PC-9 (cell line): ENCODE measurements around the gene FOS. TPM values are rescaled to one million over a fixed set of nuclear protein-coding genes. Genes with fewer than 3 reads are reported as not detected.

ENCODE experiments used
- BruUV-seq: library from RNA; stranded (reverse); fragments of 400-500 nt; replicated peaks from 2 replicates; lab custom pipeline; 2021; lab: Mats Ljungman, UMichigan
- CTCF ChIA-PET: fragments of 300-600 bp; sonication (Branson Sonifier 250); formaldehyde crosslinking; loops from one replicate; lab custom pipeline; 2022; ENCODE audit warnings: antibody characterized with exemption; lab: Charles Lee
- POLR2A ChIA-PET: fragments of 300-600 bp; sonication (Branson Sonifier 250); formaldehyde crosslinking; loops from one replicate; lab custom pipeline; 2022; ENCODE audit warnings: antibody characterized with exemption; ENCODE audit not compliant: unreplicated experiment; lab: Charles Lee
- DNase-seq, 2 experiments: peaks; one replicate each; pipeline versions ENCODE4 v3.0.0 to v3.0.0-alpha.2; 2015 to 2022; ENCODE audit warnings: mixed read lengths in 1 of 2
- H2AFZ ChIP-seq: fragments of 200-600 bp; sonication (generic); 2 replicates; pipeline ENCODE4 v1.8.1; 2017; ENCODE audit warnings: antibody characterized with exemption
- H3F3A ChIP-seq: fragments of 200-600 bp; sonication (generic); 2 replicates; pipeline ENCODE4 v1.8.1; 2017; ENCODE audit warnings: antibody characterized with exemption, mild to moderate bottlenecking, low read depth; ENCODE audit not compliant: insufficient read depth
- H3K27ac ChIP-seq: fragments of 200-600 bp; sonication (generic); 2 replicates; pipeline ENCODE4 v1.6.1; 2016; ENCODE audit warnings: mixed run types
- H3K27me3 ChIP-seq: fragments of 200-600 bp; sonication (generic); 2 replicates; pipeline ENCODE4 v1.6.1; 2016; ENCODE audit warnings: low read depth, mixed run types; ENCODE audit not compliant: insufficient read depth
- H3K36me3 ChIP-seq: fragments of 200-600 bp; sonication (generic); 2 replicates; pipeline ENCODE4 v1.6.1; 2016; ENCODE audit warnings: low read depth, mixed run types
- H3K4me1 ChIP-seq: fragments of 200-600 bp; sonication (generic); replicated peaks from 2 replicates; pipeline ENCODE4 v1.6.1; 2016; ENCODE audit warnings: mixed run types; ENCODE audit not compliant: insufficient read depth
- H3K4me2 ChIP-seq: fragments of 200-600 bp; sonication (generic); 2 replicates; pipeline ENCODE4 v1.6.1; 2017; ENCODE audit warnings: mixed run types
- H3K4me3 ChIP-seq: fragments of 200-600 bp; sonication (generic); 2 replicates; pipeline ENCODE4 v1.6.1; 2016; ENCODE audit warnings: mixed run types
- H3K79me2 ChIP-seq: fragments of 200-600 bp; sonication (generic); 2 replicates; pipeline ENCODE4 v1.6.1; 2017; ENCODE audit warnings: low read depth, mixed run types
- H3K9me2 ChIP-seq: fragments of 200-600 bp; sonication (generic); 2 replicates; pipeline ENCODE4 v1.8.1; 2017; ENCODE audit warnings: mild to moderate bottlenecking; ENCODE audit not compliant: insufficient read depth
- H3K9me3 ChIP-seq: fragments of 200-600 bp; sonication (generic); 2 replicates; pipeline ENCODE4 v1.8.1; 2016; ENCODE audit warnings: low read depth; ENCODE audit not compliant: insufficient read depth
- H4K20me1 ChIP-seq: fragments of 200-600 bp; sonication (generic); 2 replicates; pipeline ENCODE4 v1.8.1; 2017; ENCODE audit not compliant: insufficient read depth
- EZH2 ChIP-seq: fragments of 200-600 bp; sonication (generic); IDR thresholded peaks from 2 replicates; pipeline ENCODE4 v1.8.0; 2017; ENCODE audit warnings: antibody characterized with exemption, low read depth
- intact Hi-C: fragments of 100-400 bp; cut with micrococcal nuclease; formaldehyde crosslinking; loops from one replicate; pipeline ENCODE4 v1.10.0; 2022; ENCODE audit not compliant: unreplicated experiment
- total RNA-seq: library from RNA; stranded (reverse); gene quantifications from 2 replicates; pipeline ENCODE4 v1.2.3, GENCODE V29; 2021
- TF ChIP-seq, protein P1 (sequence below): fragments of 200-600 bp; sonication (generic); conservative IDR thresholded peaks from 2 replicates; pipeline ENCODE4 v1.6.1; 2017; ENCODE audit warnings: mixed run types, antibody characterized with exemption, mild to moderate bottlenecking, moderate library complexity

Gene FOS
- total RNA-seq, 1 experiment from 2014 or later: 84.6 TPM

DNA sequence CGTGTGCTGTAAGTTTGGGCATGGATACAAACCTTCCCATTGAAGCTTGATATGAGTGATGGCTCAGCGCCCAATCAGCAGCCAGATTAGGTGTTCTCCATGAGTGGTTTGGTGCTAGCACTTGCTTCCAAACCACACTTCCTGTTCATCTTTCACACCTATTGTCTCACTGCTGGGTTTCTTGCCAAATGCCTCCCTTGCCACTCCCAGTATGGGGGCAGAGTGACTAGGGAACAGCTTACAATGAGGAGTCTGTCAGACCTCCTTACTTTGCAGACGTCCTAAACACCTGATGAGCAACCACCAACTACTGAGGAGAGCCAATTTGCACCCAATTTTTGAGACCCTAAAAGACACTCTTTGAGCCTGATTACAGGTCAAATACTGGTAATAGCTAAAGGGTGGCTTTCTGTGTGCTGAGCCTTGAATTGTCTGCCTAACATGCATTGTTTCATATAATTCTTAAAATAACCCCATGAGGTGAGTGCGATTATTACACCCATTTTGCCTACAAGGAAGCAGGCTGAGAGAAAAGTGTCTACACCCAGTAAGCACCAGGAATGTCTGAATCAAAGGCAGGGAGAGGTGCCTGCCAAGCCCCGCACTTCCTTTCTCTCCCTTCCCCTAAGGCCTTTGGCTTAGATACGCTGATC, 48.4 kb upstream of the FOS start:
- Histone ChIP-seq H3K4me3 (no peak overlapping the region; the same call in 1 of the 2 replicates), H3K79me2 (no peaks in the 10 kb centered on the region), H3K4me2 (peak overlapping the region; percentile 58), H3K9me3 (no peaks in the 10 kb centered on the region), H3K36me3 (no peaks in the 10 kb centered on the region), H3K27me3 (no peaks in the 10 kb centered on the region), H3K27ac (peak overlapping the region; percentile 89), H2AFZ (peak overlapping the region; percentile 20; the same call in 1 of the 2 replicates), H3K9me2 (no peaks in the 10 kb centered on the region), H3F3A (peaks cover 56% of the 10 kb centered on the region), H3K4me1 (peaks cover 89% of the 10 kb centered on the region), H4K20me1 (no peaks in the 10 kb centered on the region)
- DNase-seq: peak; percentile 92 to 97
- no peak for TF ChIP-seq EZH2
- TF ChIP-seq, protein P1, sequence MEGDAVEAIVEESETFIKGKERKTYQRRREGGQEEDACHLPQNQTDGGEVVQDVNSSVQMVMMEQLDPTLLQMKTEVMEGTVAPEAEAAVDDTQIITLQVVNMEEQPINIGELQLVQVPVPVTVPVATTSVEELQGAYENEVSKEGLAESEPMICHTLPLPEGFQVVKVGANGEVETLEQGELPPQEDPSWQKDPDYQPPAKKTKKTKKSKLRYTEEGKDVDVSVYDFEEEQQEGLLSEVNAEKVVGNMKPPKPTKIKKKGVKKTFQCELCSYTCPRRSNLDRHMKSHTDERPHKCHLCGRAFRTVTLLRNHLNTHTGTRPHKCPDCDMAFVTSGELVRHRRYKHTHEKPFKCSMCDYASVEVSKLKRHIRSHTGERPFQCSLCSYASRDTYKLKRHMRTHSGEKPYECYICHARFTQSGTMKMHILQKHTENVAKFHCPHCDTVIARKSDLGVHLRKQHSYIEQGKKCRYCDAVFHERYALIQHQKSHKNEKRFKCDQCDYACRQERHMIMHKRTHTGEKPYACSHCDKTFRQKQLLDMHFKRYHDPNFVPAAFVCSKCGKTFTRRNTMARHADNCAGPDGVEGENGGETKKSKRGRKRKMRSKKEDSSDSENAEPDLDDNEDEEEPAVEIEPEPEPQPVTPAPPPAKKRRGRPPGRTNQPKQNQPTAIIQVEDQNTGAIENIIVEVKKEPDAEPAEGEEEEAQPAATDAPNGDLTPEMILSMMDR: peak; percentile 90
- TSS peak; percentile 73 for BruUV-seq
- CTCF ChIA-PET: interaction anchor here (1.0 to 1.6 kb wide), 5 partner anchors 14 to 65 kb away, joined by 3 to 8 read pairs (median 3); no protein-coding TSS in a partner anchor
- intact Hi-C loops: loop anchor here (1.0 to 5.0 kb wide), 9 partner anchors 24 to 73 kb away; partner anchors contain the start of genes FOS and TMED10
- POLR2A ChIA-PET: interaction anchor here (0.5 to 1.4 kb wide), 10 partner anchors 22 to 835 kb away, joined by 3 to 10 read pairs (median 4); partner anchors contain the start of gene FOS

DNA sequence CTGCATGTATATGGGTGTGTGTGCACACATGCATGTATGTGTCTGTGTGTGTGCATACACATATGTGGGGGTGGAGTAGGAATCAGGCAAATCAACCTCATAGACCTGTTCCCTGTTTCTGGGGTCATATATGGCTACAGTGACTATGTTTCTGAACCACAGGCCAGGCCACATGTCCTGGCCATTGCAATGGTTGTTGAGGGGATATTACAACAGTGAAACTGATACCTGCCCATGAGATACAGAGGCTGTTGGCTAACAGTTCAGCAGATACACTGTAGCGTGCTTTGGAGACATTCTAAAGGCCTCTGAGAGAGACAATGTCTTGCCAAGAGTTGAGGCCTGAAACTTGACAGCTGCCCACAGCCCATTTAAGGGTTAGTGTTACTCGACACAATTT, 47.3 kb upstream of the FOS start:
- H3K9me2 ChIP-seq: no peaks in the 10 kb centered on the region
- no peaks in the 10 kb centered on the region for H4K20me1 ChIP-seq
- no peak overlapping the region for H2AFZ ChIP-seq
- peaks cover 52% of the 10 kb centered on the region for H3F3A ChIP-seq
- H3K9me3 ChIP-seq: no peaks in the 10 kb centered on the region
- no peak for DNase-seq
- BruUV-seq: no TSS peak
- H3K4me3 ChIP-seq: no peak overlapping the region
- H3K4me2 ChIP-seq: peak overlapping the region; percentile 58
- no peak for TF ChIP-seq EZH2
- TF ChIP-seq, protein P1: no peak
- ChIA-PET CTCF (interaction anchor here (1.2 kb wide), 1 partner anchor 54 kb away, joined by 3 read pairs; no protein-coding TSS in a partner anchor), POLR2A (interaction anchor here (0.9 kb wide), 1 partner anchor 8 kb away, joined by 4 read pairs; no protein-coding TSS in a partner anchor)
- intact Hi-C loops: loop anchor here (5.0 kb wide), 1 partner anchor 74 kb away; no protein-coding TSS in a partner anchor
- no peaks in the 10 kb centered on the region for H3K79me2 ChIP-seq
- peak overlapping the region; percentile 89 for H3K27ac ChIP-seq
- H3K36me3 ChIP-seq: no peaks in the 10 kb centered on the region
- peaks cover 91% of the 10 kb centered on the region for H3K4me1 ChIP-seq
- no peaks in the 10 kb centered on the region for H3K27me3 ChIP-seq

- ChIA-PET POLR2A (interaction anchor here (0.6 kb wide), 1 partner anchor 40 kb away, joined by 7 read pairs; no protein-coding TSS in a partner anchor), CTCF (interaction anchor here (0.6 kb wide), 1 partner anchor 754 kb away, joined by 3 read pairs; no protein-coding TSS in a partner anchor)
- H3K9me3 ChIP-seq: no peaks in the 10 kb centered on the region
- DNase-seq: no peak
- no peak overlapping the region for H3K4me2 ChIP-seq
- peaks cover 52% of the 10 kb centered on the region for H3F3A ChIP-seq
- no peaks in the 10 kb centered on the region for H3K27me3 ChIP-seq
- no peaks in the 10 kb centered on the region for H4K20me1 ChIP-seq
- no peaks in the 10 kb centered on the region for H3K79me2 ChIP-seq
- peak overlapping the region; percentile 89 for H3K27ac ChIP-seq
- H3K9me2 ChIP-seq: no peaks in the 10 kb centered on the region
- H3K4me3 ChIP-seq: no peak overlapping the region
- intact Hi-C loops: loop anchor here (5.0 kb wide), 1 partner anchor 75 kb away; no protein-coding TSS in a partner anchor
- TF ChIP-seq EZH2: no peak
- TF ChIP-seq, protein P1: no peak
- no peak overlapping the region for H2AFZ ChIP-seq
- no TSS peak for BruUV-seq
- H3K36me3 ChIP-seq: no peaks in the 10 kb centered on the region
- peaks cover 82% of the 10 kb centered on the region for H3K4me1 ChIP-seq
Measured at GRCh38 chr14:75232191-75232590, 46.4 kb upstream of the FOS start.
